Transverse colon (tissue), 4 donors: ENCODE data around the gene COX6A2. TPM values are rescaled to one million over a fixed set of nuclear protein-coding genes. Genes with fewer than 3 reads are reported as not detected.

Experiments
- DNase-seq: peaks from one replicate; pipeline ENCODE4 v3.0.0-alpha.2; 2019
- H3K27ac ChIP-seq, 4 donors: fragments of 200-600 bp; sonication (generic); 2 replicates each; pipeline ENCODE4 v1.5.1; 2016 to 2018; ENCODE audit warnings: inconsistent platforms in 4 of 4
- H3K27me3 ChIP-seq: fragments of 200-600 bp; sonication (generic); 2 replicates; pipeline ENCODE4 v1.5.1; 2017; ENCODE audit warnings: inconsistent platforms
- H3K36me3 ChIP-seq, 4 donors: fragments of 200-600 bp; sonication (generic); 2 replicates each; pipeline ENCODE4 v1.5.1; 2017 to 2019; ENCODE audit warnings: inconsistent platforms in 4 of 4
- H3K4me1 ChIP-seq, 4 donors: fragments of 200-600 bp; sonication (generic); 2 replicates each; pipeline ENCODE4 v1.5.1; 2017 to 2020; ENCODE audit warnings: inconsistent platforms in 4 of 4
- H3K4me3 ChIP-seq, 4 donors: fragments of 200-600 bp; sonication (generic); 1 replicate in 1 of 4; 2 replicates in 3 of 4; pipeline versions ENCODE4 v1.5.1 to v1.6.1; 2017 to 2019; ENCODE audit warnings: inconsistent platforms in 4 of 4
- H3K9me3 ChIP-seq, 2 donors: fragments of 200-600 bp; sonication (generic); 2 replicates each; pipeline ENCODE4 v1.5.1; 2017 to 2019; ENCODE audit warnings: inconsistent platforms in 2 of 2
- CTCF ChIP-seq, 5 experiments: fragments of 200-600 bp in 3 of 5; fragments of 450-650 bp in 2 of 5; sonication (generic) in 3 of 5; IDR thresholded peaks; 1 replicate in 2 of 5; 2 replicates in 3 of 5; pipeline ENCODE4 v1.5.1; 2016 to 2017; ENCODE audit warnings: antibody characterized with exemption in 5 of 5, inconsistent platforms in 3 of 5, mild to moderate bottlenecking in 2 of 5, moderate library complexity in 1 of 5
- EP300 ChIP-seq: sonication (generic); formaldehyde crosslinking; IDR thresholded peaks from one replicate; pipeline ENCODE4 v1.6.1; 2017; ENCODE audit warnings: antibody characterized with exemption, low read depth
- POLR2A ChIP-seq: fragments of 450-650 bp; IDR thresholded peaks from one replicate; pipeline ENCODE4 v1.6.1; 2016; ENCODE audit warnings: antibody characterized with exemption, mild to moderate bottlenecking, moderate library complexity
- POLR2AphosphoS5 ChIP-seq, 3 donors: sonication (generic); formaldehyde crosslinking; IDR thresholded peaks; one replicate each; pipeline ENCODE4 v1.6.1; 2016; ENCODE audit warnings: antibody characterized with exemption in 3 of 3
- WGBS, 2 donors: methylation state at CpG; one replicate each; pipeline ENCODE4 v1.1.5; 2018; ENCODE audit warnings: low coverage in 1 of 2; 5-methylcytosine and 5-hydroxymethylcytosine counted together
- in situ Hi-C, 4 donors: fragments of 200-750 bp; cut with MboI; loops; one replicate each; pipeline versions ENCODE4 v1.15.0 to v1.15.1; 2017; ENCODE audit warnings: low sequenced_read_pairs in 3 of 4, low pct_ligation_motif_present in 1 of 4, low pct_unique_long_range_greater_than_20kb in 1 of 4
- intact Hi-C: fragments of 100-400 bp; cut with DNase I; formaldehyde crosslinking; loops from one replicate; pipeline ENCODE4 v1.15.1; 2023; ENCODE audit warnings: low total_unique reads
- total RNA-seq, 4 donors: library from RNA; depleted of rRNA; stranded (reverse); fragments of >200 nt; gene quantifications; one replicate each; pipeline ENCODE4 v1.1.0, GENCODE V29; 2016

Gene COX6A2
- total RNA-seq, 4 donors from 2014 or later, result not detected

DNA sequence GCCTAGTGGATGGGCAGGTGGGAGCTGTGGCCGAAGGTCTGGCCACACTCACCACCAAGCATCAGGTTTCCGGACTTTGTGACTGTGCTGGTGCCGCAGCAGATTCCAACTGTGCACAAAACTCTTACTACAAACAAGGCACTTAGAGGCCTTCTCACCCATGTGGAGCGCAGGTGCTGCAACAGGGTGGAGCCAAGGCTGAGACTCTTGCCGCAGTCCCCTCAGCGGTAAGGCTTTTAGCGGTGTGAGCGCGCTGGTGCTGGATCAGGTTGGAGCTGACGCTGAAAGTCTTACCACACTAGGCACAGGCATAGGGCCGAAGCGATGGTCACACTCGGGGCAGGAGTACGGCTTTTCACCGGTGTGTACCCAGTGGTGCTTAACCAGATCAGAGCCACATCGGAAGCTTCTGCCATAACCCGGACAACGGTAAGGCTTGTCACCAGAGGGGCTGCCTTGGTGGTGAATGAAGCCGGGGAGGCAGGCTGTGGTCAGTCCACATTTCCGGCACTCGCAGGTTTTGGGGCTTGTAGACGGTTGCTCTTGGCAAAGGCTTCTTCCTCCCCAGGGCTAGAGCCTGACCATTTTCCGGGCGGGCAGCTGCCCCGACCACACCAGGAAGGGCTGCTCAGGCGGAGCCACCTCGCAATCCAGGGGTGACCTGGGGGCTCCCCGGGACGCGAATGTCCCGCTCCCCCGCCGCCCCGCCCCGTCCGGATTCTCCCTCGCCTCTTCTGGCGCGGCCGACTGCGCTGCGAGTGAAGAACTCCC lies 30.1 kb upstream of the COX6A2 start:
- in situ Hi-C loops (loop anchor here in 2 of 4 donors (25.0 kb wide), 2 partner anchors 429 to 471 kb away; partner anchors contain the start of gene HSD3B7 (in 1 of the 2)), intact Hi-C loops (no loop called here)
- DNase-seq, result peak; percentile 72
- H3K27ac ChIP-seq, result peak overlapping the region; percentile 97 to 99 (median 98)
- no peaks in the 10 kb centered on the region for H3K27me3 ChIP-seq
- WGBS, 2 donors, result 3% methylated on average over 19 of the region's 42 CpGs; no CpG with 5 or more reads in 1 of the 2 donors
- TF ChIP-seq POLR2A, result peak; percentile 8
- no peak for TF ChIP-seq EP300
- TF ChIP-seq POLR2AphosphoS5 (IDR thresholded peaks at IDR 0.05), result peak in 2 of 3 donors; percentile 45 to 67
- TF ChIP-seq CTCF (IDR thresholded peaks at IDR 0.05), result peak in 4 of 5 experiments; percentile 10 to 46 (median 30)
- H3K4me3 ChIP-seq, result peak overlapping the region; percentile 73 to 97 (median 78)
- peaks cover 31 to 58% (median 52%) of the 10 kb centered on the region in 4 donors for H3K4me1 ChIP-seq
- H3K9me3 ChIP-seq, result no peaks in the 10 kb centered on the region
- H3K36me3 ChIP-seq, result no peaks in the 10 kb centered on the region

- Histone ChIP-seq H3K4me1 (peaks cover 41 to 71% (median 64%) of the 10 kb centered on the region in 4 donors), H3K27ac (peak overlapping the region in 2 of 4 donors; percentile 97 to 99)
These were observed 28.8 kb upstream of the COX6A2 start for GRCh38 chr16:31456988-31457360.

GRCh38 chr16:31455601-31456314 lies 27.6 kb upstream of the COX6A2 start:
- Histone ChIP-seq H3K9me3 (no peaks in the 10 kb centered on the region), H3K4me3 (no peak overlapping the region), H3K4me1 (peaks cover 44 to 79% (median 68%) of the 10 kb centered on the region in 4 donors), H3K36me3 (no peaks in the 10 kb centered on the region), H3K27me3 (no peaks in the 10 kb centered on the region), H3K27ac (no peak overlapping the region)
- DNase-seq, result no peak
- 72% methylated on average over 17 of the region's 17 CpGs; no CpG with 5 or more reads in 1 of the 2 donors for WGBS, 2 donors
- TF ChIP-seq CTCF (IDR thresholded peaks at IDR 0.05) (peak in 2 of 5 experiments; percentile 10 to 14), EP300 (no peak), POLR2A (no peak)
- in situ Hi-C loops, result loop anchor here in 2 of 4 donors (25.0 kb wide), 2 partner anchors 432 to 468 kb away; partner anchors contain the start of gene HSD3B7 (in 1 of the 2)
- intact Hi-C loops, result no loop called here

More at GRCh38 chr16:31456988-31457360, 28.8 kb upstream of the COX6A2 start:
- 77% methylated on average over 8 of the region's 8 CpGs; no CpG with 5 or more reads in 1 of the 2 donors for WGBS, 2 donors
- intact Hi-C loops, result no loop called here
- Histone ChIP-seq H3K9me3 (no peaks in the 10 kb centered on the region), H3K36me3 (no peaks in the 10 kb centered on the region), H3K27me3 (no peaks in the 10 kb centered on the region), H3K4me3 (no peak overlapping the region)
- no peak for TF ChIP-seq POLR2A
- TF ChIP-seq POLR2AphosphoS5 (IDR thresholded peaks at IDR 0.05), result no peak
- TF ChIP-seq CTCF (IDR thresholded peaks at IDR 0.05), result no peak
- no peak for TF ChIP-seq EP300
- in situ Hi-C loops, result loop anchor here in 2 of 4 donors (25.0 kb wide), 2 partner anchors 430 to 470 kb away; partner anchors contain the start of gene HSD3B7 (in 1 of the 2)
- DNase-seq, result no peak
